Measurements from ENCODE around the gene PPP1R13B.
"Not testable (repeated sequence)": the region's sequence is repeated elsewhere in the genome, so short reads cannot be mapped to it uniquely, and the experiment has no call there.

DNA sequence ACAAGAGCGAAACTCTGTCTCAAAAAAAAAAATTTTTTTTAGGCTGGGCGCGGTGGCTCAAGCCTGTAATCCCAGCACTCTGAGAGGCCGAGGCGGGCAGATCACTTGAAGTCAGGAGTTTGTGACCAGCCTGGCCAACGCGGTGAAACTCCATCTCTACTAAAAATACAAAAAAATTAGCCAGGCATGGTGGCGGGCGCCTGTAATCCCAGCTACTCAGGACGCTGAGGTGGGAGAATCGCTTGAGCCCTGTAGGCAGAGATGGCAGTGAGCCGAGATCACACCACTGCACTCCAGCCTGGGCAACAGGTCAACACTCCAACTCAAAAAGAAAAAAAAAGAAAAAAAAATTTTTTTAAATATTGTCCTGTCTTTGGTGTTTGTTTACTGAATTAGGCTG, 6.1 kb downstream of the PPP1R13B start:
- TF ChIP-seq POLR2A, CTCF (IDR thresholded peaks at IDR 0.05): not testable (repeated sequence)

Measured in breast epithelium (tissue), 3 donors.